ENCODE measurements around the gene TOP3B. TPM values are rescaled to one million over a fixed set of nuclear protein-coding genes. Genes with fewer than 3 reads are reported as not detected.

TOP3B gene
- total RNA-seq, 1 experiment from 2014 or later = 23.9 TPM

- H2AFZ ChIP-seq = no peak overlapping the region
- POLR2A ChIA-PET (ENCODE audit: unreplicated experiment) = no interaction called here
- no TSS peak for BruUV-seq (replicated peaks)
- H3K4me3 ChIP-seq = no peak overlapping the region
- no peaks in the 10 kb centered on the region for H3K4me1 ChIP-seq (replicated peaks; ENCODE audit: insufficient read depth)
- H3K27me3 ChIP-seq (ENCODE audit: insufficient read depth, low read depth) = no peaks in the 10 kb centered on the region
- H4K20me1 ChIP-seq (ENCODE audit: insufficient read depth) = no peaks in the 10 kb centered on the region
- no peaks in the 10 kb centered on the region for H3F3A ChIP-seq (ENCODE audit: insufficient read depth, low read depth)
- H3K27ac ChIP-seq = no peak overlapping the region
- CTCF ChIA-PET = interaction anchor here (0.7 to 1.3 kb wide), 2 partner anchors 9 to 188 kb away, joined by 4 read pairs; partner anchors contain the start of gene TOP3B
- H3K9me2 ChIP-seq (ENCODE audit: insufficient read depth) = no peaks in the 10 kb centered on the region
- intact Hi-C loops (cut with micrococcal nuclease; ENCODE audit: unreplicated experiment) = no loop called here
- H3K4me2 ChIP-seq = no peak overlapping the region
- TF ChIP-seq EZH2 (IDR thresholded peaks at IDR 0.05; ENCODE audit: low read depth) (no peak), CTCF (conservative IDR thresholded peaks at IDR 0.05) (no peak)
- DNase-seq = no peak
- H3K9me3 ChIP-seq (ENCODE audit: insufficient read depth, low read depth) = no peaks in the 10 kb centered on the region
- no peaks in the 10 kb centered on the region for H3K79me2 ChIP-seq (ENCODE audit: low read depth)
- H3K36me3 ChIP-seq (ENCODE audit: low read depth) = no peaks in the 10 kb centered on the region
Observed at GRCh38 chr22:21972806-21973205, 9.8 kb downstream of the TOP3B start.

GRCh38 chr22:21972293-21972779 lies 10.3 kb downstream of the TOP3B start:
- POLR2A ChIA-PET (ENCODE audit: unreplicated experiment) = no interaction called here
- no peak for DNase-seq
- no TSS peak for BruUV-seq (replicated peaks)

GRCh38 chr22:21971858-21972275 lies 10.7 kb downstream of the TOP3B start:
- no peaks in the 10 kb centered on the region for H3K79me2 ChIP-seq (ENCODE audit: low read depth)
- no peaks in the 10 kb centered on the region for H3K4me1 ChIP-seq (replicated peaks; ENCODE audit: insufficient read depth)
- H3K9me2 ChIP-seq (ENCODE audit: insufficient read depth) = no peaks in the 10 kb centered on the region
- intact Hi-C loops (cut with micrococcal nuclease; ENCODE audit: unreplicated experiment) = no loop called here
- CTCF ChIA-PET = interaction anchor here (0.7 kb wide), 1 partner anchor 187 kb away, joined by 4 read pairs; no protein-coding TSS in a partner anchor
- no peak overlapping the region for H3K4me3 ChIP-seq
- H3K9me3 ChIP-seq (ENCODE audit: insufficient read depth, low read depth) = no peaks in the 10 kb centered on the region
- DNase-seq = no peak
- no peak overlapping the region for H3K27ac ChIP-seq
- H3K36me3 ChIP-seq (ENCODE audit: low read depth) = no peaks in the 10 kb centered on the region
- POLR2A ChIA-PET (ENCODE audit: unreplicated experiment) = no interaction called here
- H4K20me1 ChIP-seq (ENCODE audit: insufficient read depth) = no peaks in the 10 kb centered on the region
- no TSS peak for BruUV-seq (replicated peaks)
- H3F3A ChIP-seq (ENCODE audit: insufficient read depth, low read depth) = no peaks in the 10 kb centered on the region
- H3K27me3 ChIP-seq (ENCODE audit: insufficient read depth, low read depth) = no peaks in the 10 kb centered on the region
- H2AFZ ChIP-seq = no peak overlapping the region
- TF ChIP-seq EZH2 (IDR thresholded peaks at IDR 0.05; ENCODE audit: low read depth) (no peak), CTCF (conservative IDR thresholded peaks at IDR 0.05) (no peak)
- no peak overlapping the region for H3K4me2 ChIP-seq

More at GRCh38 chr22:21972293-21972779, 10.3 kb downstream of the TOP3B start:
- CTCF ChIA-PET = interaction anchor here (0.7 to 1.3 kb wide), 2 partner anchors 10 to 187 kb away, joined by 4 read pairs; partner anchors contain the start of gene TOP3B
- H4K20me1 ChIP-seq (ENCODE audit: insufficient read depth) = no peaks in the 10 kb centered on the region
- H3K79me2 ChIP-seq (ENCODE audit: low read depth) = no peaks in the 10 kb centered on the region
- H3K9me2 ChIP-seq (ENCODE audit: insufficient read depth) = no peaks in the 10 kb centered on the region
- H3K27me3 ChIP-seq (ENCODE audit: insufficient read depth, low read depth) = no peaks in the 10 kb centered on the region
- no peaks in the 10 kb centered on the region for H3F3A ChIP-seq (ENCODE audit: insufficient read depth, low read depth)
- H3K4me1 ChIP-seq (replicated peaks; ENCODE audit: insufficient read depth) = no peaks in the 10 kb centered on the region
- H3K4me2 ChIP-seq = no peak overlapping the region
- TF ChIP-seq EZH2 (IDR thresholded peaks at IDR 0.05; ENCODE audit: low read depth) = no peak
- TF ChIP-seq CTCF (conservative IDR thresholded peaks at IDR 0.05) = peak; percentile 78
- intact Hi-C loops (cut with micrococcal nuclease; ENCODE audit: unreplicated experiment) = no loop called here
- no peaks in the 10 kb centered on the region for H3K9me3 ChIP-seq (ENCODE audit: insufficient read depth, low read depth)
- H3K27ac ChIP-seq = no peak overlapping the region
- no peak overlapping the region for H2AFZ ChIP-seq
- no peaks in the 10 kb centered on the region for H3K36me3 ChIP-seq (ENCODE audit: low read depth)
- H3K4me3 ChIP-seq = no peak overlapping the region

All from PC-9 (cell line).